BLaER1 treated with 17β-estradiol and CSF1 and Interleukin-3, amounts not matched to agents 10 nM and 100 nM (cell line): ENCODE measurements around the gene PDE4A.
A peak's percentile ranks its signal among the peaks of the same experiment; 100 is the strongest.

Experiments
- H3K27ac ChIP-seq, 11 experiments: shearing (Covaris generic); formaldehyde crosslinking; 2 replicates each; pipeline ENCODE4 v1.8.1; 2022
- H3K27me3 ChIP-seq, 11 experiments: shearing (Covaris generic); formaldehyde crosslinking; 2 replicates each; pipeline ENCODE4 v1.8.1; 2022
- H3K36me3 ChIP-seq, 11 experiments: shearing (Covaris generic); formaldehyde crosslinking; 2 replicates each; pipeline ENCODE4 v1.8.1; 2022
- H3K4me1 ChIP-seq, 10 experiments: shearing (Covaris generic); formaldehyde crosslinking; 2 replicates each; pipeline ENCODE4 v1.8.1; 2022
- H3K4me2 ChIP-seq, 11 experiments: shearing (Covaris generic); formaldehyde crosslinking; 2 replicates each; pipeline ENCODE4 v1.8.1; 2022
- H3K4me3 ChIP-seq, 10 experiments: shearing (Covaris generic); formaldehyde crosslinking; 2 replicates each; pipeline ENCODE4 v1.8.1; 2022
- H3K9ac ChIP-seq, 11 experiments: shearing (Covaris generic); formaldehyde crosslinking; 2 replicates each; pipeline ENCODE4 v1.8.1; 2022
- H3K9me3 ChIP-seq, 11 experiments: shearing (Covaris generic); formaldehyde crosslinking; replicated peaks in 1 of 11; 2 replicates each; pipeline ENCODE4 v1.8.1; 2022
- H4K20me1 ChIP-seq, 11 experiments: shearing (Covaris generic); formaldehyde crosslinking; 2 replicates each; pipeline ENCODE4 v1.8.1; 2022
- Cebpa-rat ChIP-seq, 11 experiments: shearing (Covaris generic); IDR thresholded peaks; 2 replicates each; pipeline ENCODE4 v1.8.1; 2022

The PDE4A gene

DNA sequence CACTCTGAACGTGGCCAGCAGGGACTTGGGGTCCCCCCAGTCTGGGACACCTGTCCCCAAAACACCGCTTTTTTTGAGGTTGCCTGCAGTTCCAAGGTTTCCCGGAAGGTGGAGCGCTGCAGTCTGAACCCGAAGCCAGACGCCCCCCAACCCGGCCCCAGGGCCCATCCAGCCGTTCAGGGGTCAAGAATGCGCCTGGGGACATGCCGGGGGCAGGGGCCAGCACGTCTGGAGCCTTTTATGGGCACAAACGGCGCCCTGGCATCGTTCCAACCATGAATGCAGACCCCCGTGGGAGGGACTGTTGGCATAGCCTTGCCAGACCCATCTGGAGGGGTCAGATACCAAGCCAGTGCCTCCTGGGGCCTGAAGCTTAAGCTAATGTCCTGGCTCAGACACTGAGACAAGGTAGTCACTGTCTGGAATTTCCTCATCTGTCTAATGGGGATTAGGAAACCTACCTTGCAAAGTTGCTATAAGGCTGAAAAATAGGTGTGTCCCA lies 90.0 kb downstream of the PDE4A start:
- no peak for TF ChIP-seq Cebpa-rat (IDR thresholded peaks at IDR 0.05)
- peak overlapping the region in 3 of 11 experiments; percentile 6 to 56 (median 13); a peak in 3 of 22 replicates for H3K9ac ChIP-seq
- H3K4me3 ChIP-seq, result no peak overlapping the region
- peaks cover 9 to 62% (median 45%) of the 10 kb centered on the region in 10 experiments for H3K4me1 ChIP-seq
- peaks cover 0 to 8% (median 0%) of the 10 kb centered on the region in 11 experiments; a peak in 2 of 22 replicates for H3K36me3 ChIP-seq
- H4K20me1 ChIP-seq, result no peaks in the 10 kb centered on the region; a peak in 1 of 22 replicates
- H3K9me3 ChIP-seq, result no peaks in the 10 kb centered on the region
- H3K27me3 ChIP-seq, result peaks cover 0 to 7% (median 0%) of the 10 kb centered on the region in 11 experiments; a peak in 1 of 22 replicates
- no peak overlapping the region for H3K27ac ChIP-seq
- H3K4me2 ChIP-seq, result peak overlapping the region; percentile 29 to 60 (median 41); a peak in 21 of 22 replicates

DNA sequence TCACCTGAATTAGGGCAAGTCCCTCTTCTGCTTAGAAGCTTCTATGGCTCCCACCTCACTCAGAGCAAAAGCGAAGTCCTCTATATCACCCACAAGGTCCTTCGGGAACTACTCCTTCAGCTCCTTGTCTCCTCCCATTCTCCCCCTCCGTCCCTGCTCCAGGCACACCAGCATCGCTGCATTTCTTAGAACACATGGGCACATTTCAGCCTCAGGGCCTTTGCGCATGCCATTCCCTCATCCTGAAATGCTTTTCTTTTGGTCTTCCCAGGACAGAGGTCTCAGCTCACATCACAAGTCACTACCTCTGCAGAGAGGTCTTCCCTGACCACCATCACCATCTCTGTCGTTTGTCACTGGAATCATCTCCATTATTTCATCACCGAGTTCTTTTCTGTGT lies 92.9 kb downstream of the PDE4A start:
- no peak overlapping the region for H3K4me3 ChIP-seq
- peaks cover 25 to 90% (median 74%) of the 10 kb centered on the region in 10 experiments for H3K4me1 ChIP-seq
- H3K27ac ChIP-seq, result no peak overlapping the region
- peak overlapping the region in 3 of 11 experiments; percentile 16 to 65 (median 30); a peak in 2 of 22 replicates for H3K4me2 ChIP-seq
- no peaks in the 10 kb centered on the region for H3K9me3 ChIP-seq
- H3K27me3 ChIP-seq, result peaks cover 0 to 21% (median 0%) of the 10 kb centered on the region in 11 experiments; a peak in 3 of 22 replicates
- no peak overlapping the region for H3K9ac ChIP-seq
- no peaks in the 10 kb centered on the region; a peak in 1 of 22 replicates for H4K20me1 ChIP-seq
- no peak for TF ChIP-seq Cebpa-rat (IDR thresholded peaks at IDR 0.05)
- peaks cover 0 to 8% (median 0%) of the 10 kb centered on the region in 11 experiments; a peak in 2 of 22 replicates for H3K36me3 ChIP-seq

DNA sequence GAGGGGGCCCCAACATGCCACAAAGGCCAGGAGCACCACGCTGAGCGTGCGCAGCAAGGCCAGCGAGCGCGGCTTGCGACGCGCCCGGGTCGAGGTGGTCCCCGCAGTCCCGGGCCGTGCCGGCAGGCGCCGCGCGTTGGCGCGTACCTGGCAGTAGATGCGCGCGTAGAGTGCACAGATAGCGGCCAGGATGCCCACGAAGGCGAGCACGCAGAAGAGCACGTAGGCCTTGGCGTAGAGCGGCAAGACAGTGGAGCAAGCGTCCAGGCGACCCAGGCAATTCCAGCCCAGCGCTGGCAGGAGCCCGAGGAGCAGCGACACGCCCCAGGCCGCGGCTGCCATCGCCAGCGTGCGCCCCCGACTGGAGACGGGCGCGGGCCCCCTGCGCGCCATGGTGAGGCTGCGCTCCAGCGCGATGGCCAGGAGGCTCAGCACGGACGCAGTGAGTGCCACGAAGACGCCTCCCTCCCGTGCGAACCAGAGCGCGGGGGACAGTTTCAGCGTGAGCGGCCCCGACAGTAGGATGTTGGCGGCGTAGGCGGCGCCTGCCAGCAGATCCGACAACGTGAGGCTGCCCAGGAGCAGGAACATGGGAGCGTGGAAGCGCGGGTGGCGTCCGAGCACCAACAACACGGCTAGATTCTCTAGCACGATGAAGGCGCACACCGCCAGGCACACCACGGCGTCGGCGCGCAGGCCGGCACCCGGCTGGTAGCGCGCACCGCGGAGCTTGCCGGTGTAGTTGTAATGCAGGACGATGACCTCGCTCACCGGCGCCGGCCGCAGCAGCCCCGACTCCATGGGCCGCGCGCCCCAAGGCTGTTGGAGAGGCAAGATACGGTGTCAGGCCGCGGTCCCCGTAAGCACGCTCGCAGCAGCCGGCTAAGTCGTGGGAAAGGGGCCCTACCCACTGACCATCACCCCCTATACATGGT lies 94.1 kb downstream of the PDE4A start:
- Histone ChIP-seq H3K4me1 (peaks cover 33 to 95% (median 84%) of the 10 kb centered on the region in 10 experiments), H3K27ac (no peak overlapping the region), H4K20me1 (no peaks in the 10 kb centered on the region; a peak in 1 of 22 replicates), H3K4me3 (no peak overlapping the region), H3K4me2 (peak overlapping the region in 9 of 11 experiments; percentile 1 to 99 (median 95); a peak in 13 of 22 replicates), H3K9me3 (no peaks in the 10 kb centered on the region), H3K27me3 (peaks cover 0 to 33% (median 3%) of the 10 kb centered on the region in 11 experiments; a peak in 7 of 22 replicates), H3K9ac (peak overlapping the region in 2 of 11 experiments; percentile 46 to 78; a peak in 2 of 22 replicates), H3K36me3 (peaks cover 0 to 8% (median 0%) of the 10 kb centered on the region in 11 experiments; a peak in 2 of 22 replicates)
- TF ChIP-seq Cebpa-rat (IDR thresholded peaks at IDR 0.05), result no peak

DNA sequence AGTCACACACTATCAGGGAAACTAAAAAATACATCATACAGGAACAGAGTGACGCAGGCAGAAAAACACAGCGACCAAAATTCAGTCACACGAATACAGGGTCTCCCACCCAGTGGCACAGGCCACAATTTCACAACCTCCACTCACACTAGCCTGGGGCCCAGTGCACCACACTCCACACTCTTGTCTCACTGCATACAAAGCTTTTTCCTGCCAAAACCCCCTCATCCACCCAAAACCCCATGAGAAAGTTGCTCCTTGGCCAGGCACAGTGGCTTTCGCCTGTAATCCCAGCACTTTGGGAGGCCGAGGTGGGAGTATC lies 95.7 kb downstream of the PDE4A start:
- Histone ChIP-seq H3K4me1 (peaks cover 33 to 88% (median 71%) of the 10 kb centered on the region in 10 experiments), H3K4me3 (0 out of 20 replicates have a peak overlapping the region, but pooled peaks of 1 of the 10 experiments have one; percentile 59), H3K27ac (no peak overlapping the region), H4K20me1 (no peaks in the 10 kb centered on the region; a peak in 1 of 22 replicates), H3K9ac (peak overlapping the region in 5 of 11 experiments; percentile 2 to 78 (median 37); a peak in 6 of 22 replicates), H3K9me3 (no peaks in the 10 kb centered on the region), H3K4me2 (peak overlapping the region in 9 of 11 experiments; percentile 90 to 99 (median 97); a peak in 18 of 22 replicates), H3K36me3 (peaks cover 0 to 8% (median 0%) of the 10 kb centered on the region in 11 experiments; a peak in 2 of 22 replicates), H3K27me3 (peaks cover 0 to 36% (median 3%) of the 10 kb centered on the region in 11 experiments; a peak in 7 of 22 replicates)
- no peak for TF ChIP-seq Cebpa-rat (IDR thresholded peaks at IDR 0.05)

DNA sequence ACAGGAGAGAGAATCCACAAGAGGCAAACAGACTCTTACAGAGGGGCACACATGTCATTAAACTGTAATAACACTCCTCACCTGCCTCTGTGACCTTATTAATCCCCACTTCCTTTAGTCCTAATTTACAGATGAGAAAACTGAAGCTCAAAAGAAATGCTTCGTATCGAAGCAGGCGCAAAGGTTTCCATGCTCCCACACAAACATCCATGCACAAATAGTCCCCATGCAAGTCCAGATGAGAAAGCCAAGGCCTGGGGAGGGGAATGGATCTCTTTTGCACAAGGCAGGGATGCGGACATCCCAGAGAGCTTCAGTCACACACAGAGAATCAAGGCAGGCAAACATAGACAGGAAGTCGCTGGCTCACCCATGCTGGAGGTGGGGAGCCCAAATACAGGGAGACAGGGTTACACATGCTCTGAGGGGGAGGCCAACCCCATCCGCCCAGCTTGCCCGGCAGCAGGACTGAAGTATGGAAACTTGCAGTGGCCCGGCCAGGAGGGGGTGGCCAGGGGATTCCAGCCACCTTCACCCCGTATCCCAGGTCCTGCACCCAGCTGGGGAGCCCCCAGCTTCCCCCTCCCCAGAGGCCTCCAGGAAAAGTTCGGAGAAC lies 96.4 kb downstream of the PDE4A start:
- Histone ChIP-seq H4K20me1 (no peaks in the 10 kb centered on the region; a peak in 1 of 22 replicates), H3K27me3 (peaks cover 0 to 36% (median 3%) of the 10 kb centered on the region in 11 experiments; a peak in 7 of 22 replicates), H3K4me3 (peak overlapping the region; percentile 56 to 74 (median 67)), H3K27ac (peak overlapping the region in 7 of 11 experiments; percentile 12 to 60 (median 38); a peak in 12 of 22 replicates), H3K4me1 (peaks cover 33 to 81% (median 67%) of the 10 kb centered on the region in 10 experiments), H3K36me3 (peaks cover 0 to 8% (median 0%) of the 10 kb centered on the region in 11 experiments; a peak in 2 of 22 replicates), H3K9me3 (no peaks in the 10 kb centered on the region), H3K4me2 (peak overlapping the region; percentile 90 to 100 (median 97)), H3K9ac (peak overlapping the region; percentile 42 to 78 (median 68); a peak in 21 of 22 replicates)
- TF ChIP-seq Cebpa-rat (IDR thresholded peaks at IDR 0.05), result no peak

DNA sequence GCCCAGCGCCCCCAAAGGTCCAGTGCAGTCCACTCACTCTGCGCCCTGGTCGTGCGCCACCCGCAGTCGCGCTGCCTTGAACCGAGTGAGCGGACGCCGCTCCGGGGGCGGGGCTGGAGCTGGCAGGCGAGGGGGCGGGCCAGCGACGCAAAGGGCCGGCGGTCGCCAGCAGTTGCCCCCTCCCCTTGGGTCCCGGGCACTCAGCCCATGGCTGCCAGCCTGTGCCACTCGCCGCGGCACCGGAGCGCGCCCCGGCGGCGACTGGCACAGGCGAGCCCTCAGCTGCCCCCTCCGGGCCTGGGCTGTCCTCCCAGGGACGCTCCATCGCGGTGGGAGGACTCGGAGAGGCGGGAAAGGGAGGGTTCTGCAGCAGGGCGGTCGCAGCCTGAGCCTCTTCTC lies 97.0 kb downstream of the PDE4A start, which contains the start of gene S1PR5:
TSS of gene S1PR5 (minus strand) at position 87 of the 399 bp plus-strand sequence. CDS start 2,436 bp downstream, outside the sequence.
- TF ChIP-seq Cebpa-rat (IDR thresholded peaks at IDR 0.05), result no peak
- peaks cover 28 to 75% (median 61%) of the 10 kb centered on the region in 10 experiments for H3K4me1 ChIP-seq
- peak within 1 kb of the TSS in 8 of 11 experiments; percentile 1 to 60 (median 28); a peak in 12 of 22 replicates for H3K27ac ChIP-seq
- H3K36me3 ChIP-seq, result peaks cover 0 to 8% (median 0%) of the 10 kb centered on the region in 11 experiments; a peak in 2 of 22 replicates
- no peaks in the 10 kb centered on the region; a peak in 1 of 22 replicates for H4K20me1 ChIP-seq
- no peaks in the 10 kb centered on the region for H3K9me3 ChIP-seq
- peak within 1 kb of the TSS; percentile 42 to 78 (median 68) for H3K9ac ChIP-seq
- H3K4me2 ChIP-seq, result peak within 1 kb of the TSS; percentile 90 to 100 (median 97)
- H3K27me3 ChIP-seq, result peaks cover 0 to 36% (median 3%) of the 10 kb centered on the region in 11 experiments; a peak in 7 of 22 replicates
- H3K4me3 ChIP-seq, result peak within 1 kb of the TSS; percentile 56 to 74 (median 67)

DNA sequence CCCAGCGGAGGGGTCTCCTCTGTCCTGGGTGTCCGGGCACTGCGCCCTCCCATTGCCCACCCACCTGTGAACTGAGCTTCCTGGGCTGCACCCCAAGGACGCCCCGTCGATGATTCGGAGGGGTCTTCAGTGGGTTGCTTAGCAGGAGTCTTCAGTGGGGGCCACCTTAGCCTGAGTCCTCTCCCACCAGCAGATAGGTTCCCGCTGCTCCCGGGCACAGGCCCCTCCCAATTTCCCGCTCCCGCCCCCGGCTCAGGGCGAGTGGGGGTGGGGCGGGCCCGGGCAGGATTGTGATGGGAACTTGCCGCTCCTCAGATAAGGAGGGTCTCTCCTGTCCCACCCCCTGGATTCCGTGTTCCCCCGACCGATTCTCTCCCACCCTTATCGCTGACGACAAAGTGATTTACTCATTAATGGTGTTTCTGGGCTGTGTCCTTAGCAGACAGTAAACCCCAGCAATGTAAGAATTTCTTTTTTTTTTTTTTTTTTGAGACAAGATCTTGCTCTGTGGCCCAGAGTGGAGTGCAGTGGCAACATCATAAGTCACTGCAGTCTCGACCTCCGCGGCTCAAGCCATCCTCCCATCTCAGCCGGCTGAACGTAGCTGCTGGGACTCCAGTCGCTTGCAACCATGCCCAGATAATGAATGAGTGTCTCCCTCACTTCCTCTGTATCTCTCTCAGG lies 97.6 kb downstream of the PDE4A start:
- Histone ChIP-seq H3K4me2 (peak overlapping the region; percentile 90 to 100 (median 97)), H4K20me1 (no peaks in the 10 kb centered on the region; a peak in 1 of 22 replicates), H3K27me3 (peaks cover 0 to 36% (median 3%) of the 10 kb centered on the region in 11 experiments; a peak in 7 of 22 replicates), H3K27ac (peak overlapping the region in 8 of 11 experiments; percentile 1 to 60 (median 28); a peak in 9 of 22 replicates), H3K36me3 (peaks cover 0 to 8% (median 0%) of the 10 kb centered on the region in 11 experiments; a peak in 2 of 22 replicates), H3K9ac (peak overlapping the region; percentile 42 to 78 (median 68); a peak in 21 of 22 replicates), H3K4me1 (peaks cover 24 to 70% (median 55%) of the 10 kb centered on the region in 10 experiments), H3K4me3 (peak overlapping the region; percentile 56 to 74 (median 67)), H3K9me3 (no peaks in the 10 kb centered on the region)
- TF ChIP-seq Cebpa-rat (IDR thresholded peaks at IDR 0.05), result no peak
